PC-3 (cell line): ENCODE results near the gene ZBTB21.

Experiments
- EZH2phosphoT487 ChIP-seq: fragments of 300-600 bp; sonication (generic); IDR thresholded peaks from 2 replicates; pipeline ENCODE4 v1.6.1; 2018; ENCODE audit warnings: mild to moderate bottlenecking, antibody characterized with exemption, low read length, borderline replicate concordance
- TF ChIP-seq, protein P1 (sequence below): fragments of 300-600 bp; sonication (generic); conservative IDR thresholded peaks from 2 replicates; pipeline ENCODE4 v1.5.1; 2017; ENCODE audit warnings: antibody characterized with exemption, low read depth, mild to moderate bottlenecking, low read length

- TF ChIP-seq, protein P1, sequence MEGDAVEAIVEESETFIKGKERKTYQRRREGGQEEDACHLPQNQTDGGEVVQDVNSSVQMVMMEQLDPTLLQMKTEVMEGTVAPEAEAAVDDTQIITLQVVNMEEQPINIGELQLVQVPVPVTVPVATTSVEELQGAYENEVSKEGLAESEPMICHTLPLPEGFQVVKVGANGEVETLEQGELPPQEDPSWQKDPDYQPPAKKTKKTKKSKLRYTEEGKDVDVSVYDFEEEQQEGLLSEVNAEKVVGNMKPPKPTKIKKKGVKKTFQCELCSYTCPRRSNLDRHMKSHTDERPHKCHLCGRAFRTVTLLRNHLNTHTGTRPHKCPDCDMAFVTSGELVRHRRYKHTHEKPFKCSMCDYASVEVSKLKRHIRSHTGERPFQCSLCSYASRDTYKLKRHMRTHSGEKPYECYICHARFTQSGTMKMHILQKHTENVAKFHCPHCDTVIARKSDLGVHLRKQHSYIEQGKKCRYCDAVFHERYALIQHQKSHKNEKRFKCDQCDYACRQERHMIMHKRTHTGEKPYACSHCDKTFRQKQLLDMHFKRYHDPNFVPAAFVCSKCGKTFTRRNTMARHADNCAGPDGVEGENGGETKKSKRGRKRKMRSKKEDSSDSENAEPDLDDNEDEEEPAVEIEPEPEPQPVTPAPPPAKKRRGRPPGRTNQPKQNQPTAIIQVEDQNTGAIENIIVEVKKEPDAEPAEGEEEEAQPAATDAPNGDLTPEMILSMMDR: no peak
- TF ChIP-seq EZH2phosphoT487: no peak
Measured at GRCh38 chr21:42016364-42016985, 6.3 kb upstream of the ZBTB21 start.
